DOHH2 (cell line): ENCODE data around the gene FRAS1.
A peak's percentile ranks its signal among the peaks of the same experiment; 100 is the strongest.
"Not testable (repeated sequence)": the region's sequence is repeated elsewhere in the genome, so short reads cannot be mapped to it uniquely, and the experiment has no call there.

ENCODE experiments used
- H3F3A ChIP-seq: fragments of 200-600 bp; sonication (generic), shearing (Covaris generic); 2 replicates; pipeline ENCODE4 v1.6.0; 2016; ENCODE audit warnings: antibody characterized with exemption, mild to moderate bottlenecking; ENCODE audit not compliant: control insufficient read depth, insufficient read depth
- H3K27ac ChIP-seq: fragments of 200-600 bp; sonication (generic); 2 replicates; pipeline ENCODE4 v1.5.1; 2014; ENCODE audit warnings: low read depth, mild to moderate bottlenecking, low read length, moderate library complexity
- H3K27me3 ChIP-seq: fragments of 200-600 bp; sonication (generic); 2 replicates; pipeline ENCODE4 v1.6.1; 2014; ENCODE audit warnings: mild to moderate bottlenecking, low read length, mixed read lengths; ENCODE audit not compliant: control insufficient read depth
- H3K36me3 ChIP-seq: fragments of 200-600 bp; sonication (generic); 2 replicates; pipeline ENCODE4 v1.6.1; 2014; ENCODE audit warnings: mild to moderate bottlenecking, low read length, moderate library complexity, mixed read lengths; ENCODE audit not compliant: control insufficient read depth
- H3K4me1 ChIP-seq: fragments of 200-600 bp; sonication (generic); 2 replicates; pipeline ENCODE4 v1.6.1; 2014; ENCODE audit warnings: mild to moderate bottlenecking, low read length, mixed read lengths; ENCODE audit not compliant: control insufficient read depth
- H3K4me2 ChIP-seq: fragments of 200-600 bp; sonication (generic); 2 replicates; pipeline ENCODE4 v1.6.0; 2014; ENCODE audit warnings: mild to moderate bottlenecking, low read length, moderate library complexity
- H3K4me3 ChIP-seq: fragments of 200-600 bp; sonication (generic); 2 replicates; pipeline ENCODE4 v1.5.1; 2014; ENCODE audit warnings: mild to moderate bottlenecking, low read length, mixed read lengths
- H3K79me2 ChIP-seq: fragments of 200-600 bp; sonication (generic); 2 replicates; pipeline ENCODE4 v1.6.1; 2014; ENCODE audit warnings: mild to moderate bottlenecking, low read length, mixed read lengths; ENCODE audit not compliant: control insufficient read depth
- H3K9me2 ChIP-seq: fragments of 200-600 bp; sonication (generic); replicated peaks from 2 replicates; pipeline ENCODE4 v1.6.1; 2014; ENCODE audit warnings: mild to moderate bottlenecking, low read length, mixed read lengths; ENCODE audit not compliant: control insufficient read depth
- H3K9me3 ChIP-seq: fragments of 200-600 bp; sonication (generic); 2 replicates; pipeline ENCODE4 v1.6.1; 2014; ENCODE audit warnings: antibody characterized with exemption, low read length, mixed read lengths; ENCODE audit not compliant: control insufficient read depth, insufficient read depth
- H4K20me1 ChIP-seq: fragments of 200-600 bp; sonication (generic); 2 replicates; pipeline ENCODE4 v1.6.0; 2014; ENCODE audit warnings: low read depth, mild to moderate bottlenecking, antibody characterized with exemption, low read length, moderate library complexity; ENCODE audit not compliant: control insufficient read depth, insufficient read depth
- CTCF ChIP-seq: fragments of 200-600 bp; sonication (generic); IDR thresholded peaks from one replicate; pipeline ENCODE4 v1.5.1; 2014; ENCODE audit warnings: antibody characterized with exemption, mild to moderate bottlenecking, low read depth, low read length; ENCODE audit not compliant: poor library complexity, severe bottlenecking
- EZH2phosphoT487 ChIP-seq: fragments of 200-600 bp; sonication (generic); IDR thresholded peaks from 2 replicates; pipeline ENCODE4 v1.6.1; 2017; ENCODE audit warnings: borderline replicate concordance, mild to moderate bottlenecking, antibody characterized with exemption, low read length, moderate library complexity, mixed read lengths

FRAS1 gene

GRCh38 chr4:78057135-78057599 lies at the start of gene FRAS1:
Gene FRAS1 (plus strand): TSS chr4:78057323. CDS start chr4:78058010, 687 bp downstream.
- H4K20me1 ChIP-seq, result no peaks in the 10 kb centered on the region
- no peaks in the 10 kb centered on the region for H3K36me3 ChIP-seq
- no peaks in the 10 kb centered on the region for H3F3A ChIP-seq
- H3K9me2 ChIP-seq, result no peaks in the 10 kb centered on the region
- H3K27ac ChIP-seq, result no peak within 1 kb of the TSS
- TF ChIP-seq CTCF (no peak), EZH2phosphoT487 (no peak)
- peak within 1 kb of the TSS; percentile 77 for H3K4me2 ChIP-seq
- peaks cover 54% of the 10 kb centered on the region for H3K27me3 ChIP-seq
- H3K79me2 ChIP-seq, result no peaks in the 10 kb centered on the region
- no peaks in the 10 kb centered on the region for H3K9me3 ChIP-seq
- peak within 1 kb of the TSS; percentile 68 for H3K4me3 ChIP-seq
- H3K4me1 ChIP-seq, result peaks cover 19% of the 10 kb centered on the region

- H3K9me3 ChIP-seq, H3K27me3 ChIP-seq, H3K9me2 ChIP-seq, H3K4me3 ChIP-seq, H3F3A ChIP-seq, H3K36me3 ChIP-seq, H4K20me1 ChIP-seq, H3K4me1 ChIP-seq, H3K79me2 ChIP-seq, H3K4me2 ChIP-seq, H3K27ac ChIP-seq: not testable (repeated sequence)
Observed at GRCh38 chr4:78011003-78011402, 46.1 kb upstream of the FRAS1 start.

GRCh38 chr4:78014889-78015886 lies 41.9 kb upstream of the FRAS1 start:
- Histone ChIP-seq H3K36me3 (no peaks in the 10 kb centered on the region), H3K9me3 (no peaks in the 10 kb centered on the region), H3K4me2 (no peak overlapping the region), H3F3A (no peaks in the 10 kb centered on the region), H3K4me3 (no peak overlapping the region), H3K4me1 (no peaks in the 10 kb centered on the region), H3K79me2 (no peaks in the 10 kb centered on the region), H3K27ac (no peak overlapping the region), H4K20me1 (no peaks in the 10 kb centered on the region), H3K9me2 (no peaks in the 10 kb centered on the region), H3K27me3 (no peaks in the 10 kb centered on the region)
- TF ChIP-seq EZH2phosphoT487 (no peak), CTCF (no peak)
